PFSK-1 (cell line): ENCODE measurements around the gene DDX46.

Experiments
- SIN3A ChIP-seq: IDR thresholded peaks from 2 replicates; pipeline ENCODE4 v1.6.1; 2012; ENCODE audit warnings: mild to moderate bottlenecking, low read length, moderate library complexity, borderline replicate concordance; ENCODE audit not compliant: insufficient read depth
- TAF1 ChIP-seq: IDR thresholded peaks from 2 replicates; pipeline ENCODE4 v1.6.1; 2012; ENCODE audit warnings: low read length, control low read depth, borderline replicate concordance; ENCODE audit not compliant: insufficient read depth

DNA sequence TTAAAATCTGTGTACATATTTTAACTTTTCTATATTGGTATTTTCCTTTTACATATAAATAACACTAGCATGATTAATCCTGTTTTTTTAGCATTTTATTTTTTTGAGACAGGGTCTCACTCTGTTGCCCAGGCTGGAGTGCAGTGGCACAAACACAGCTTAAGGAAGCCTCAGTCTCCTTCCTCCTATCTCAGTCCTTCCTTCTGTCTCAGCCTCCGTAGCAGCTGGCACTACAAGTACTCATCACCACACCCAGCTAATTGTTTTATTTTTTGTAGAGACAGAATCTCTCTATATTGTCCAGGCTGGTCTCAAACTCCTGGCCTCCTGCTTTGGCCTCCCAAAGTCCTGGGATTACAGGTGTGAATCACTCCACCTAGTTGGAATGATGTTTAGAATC lies 85.7 kb downstream of the DDX46 start:
- no peak for TF ChIP-seq TAF1
- TF ChIP-seq SIN3A = no peak
